Epidermal melanocyte (primary cell): ENCODE data around the gene TMEM30B.

Experiments used
- DNase-seq: peaks from one replicate; pipeline ENCODE4 v3.0.0; 2011; ENCODE audit warnings: low spot score; ENCODE audit not compliant: insufficient read length

The TMEM30B gene

GRCh38 chr14:61238611-61239245 is 42.4 kb downstream of the TMEM30B start:
- DNase-seq = no peak

GRCh38 chr14:61234215-61234916 is 46.8 kb downstream of the TMEM30B start:
- no peak for DNase-seq

- no peak for DNase-seq
Observed at GRCh38 chr14:61233436-61233956, 47.6 kb downstream of the TMEM30B start.

- DNase-seq = no peak
Observed at GRCh38 chr14:61231810-61232209, 49.3 kb downstream of the TMEM30B start.

GRCh38 chr14:61229981-61230380 is 51.2 kb downstream of the TMEM30B start:
- DNase-seq = no peak

- no peak for DNase-seq
Observed at GRCh38 chr14:61229475-61229888, 51.7 kb downstream of the TMEM30B start.

GRCh38 chr14:61227884-61228591 is 53.1 kb downstream of the TMEM30B start:
- no peak for DNase-seq
